Lung microvascular endothelial cell (primary cell): ENCODE data around the gene RPL10. TPM values are rescaled to one million over a fixed set of nuclear protein-coding genes. Genes with fewer than 3 reads are reported as not detected.
"Not testable (repeated sequence)": the region's sequence is repeated elsewhere in the genome, so short reads cannot be mapped to it uniquely, and the experiment has no call there.

Experiments
- DNase-seq, 2 donors: peaks; one replicate each; pipeline versions ENCODE4 v3.0.0 to v3.0.0-alpha.2; 2010; ENCODE audit warnings: low read depth in 2 of 2
- total RNA-seq: library from RNA; depleted of rRNA; stranded (reverse); fragments of >200 nt; gene quantifications from 2 replicates; pipeline ENCODE4 v1.2.1, GENCODE V29; 2014

The RPL10 gene
- total RNA-seq, 1 donor from 2014 or later, result 2,761 TPM

DNA sequence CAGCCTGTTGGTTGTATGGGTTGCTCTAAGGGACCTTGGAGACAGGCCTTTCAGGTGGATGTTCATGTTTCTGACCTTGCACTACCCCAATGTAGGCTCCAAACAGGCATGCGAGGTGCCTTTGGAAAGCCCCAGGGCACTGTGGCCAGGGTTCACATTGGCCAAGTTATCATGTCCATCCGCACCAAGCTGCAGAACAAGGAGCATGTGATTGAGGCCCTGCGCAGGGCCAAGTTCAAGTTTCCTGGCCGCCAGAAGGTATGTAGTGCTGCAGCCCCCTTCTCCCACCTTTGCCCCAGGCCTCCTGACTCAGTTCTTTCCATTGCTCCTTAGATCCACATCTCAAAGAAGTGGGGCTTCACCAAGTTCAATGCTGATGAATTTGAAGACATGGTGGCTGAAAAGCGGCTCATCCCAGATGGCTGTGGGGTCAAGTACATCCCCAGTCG lies 2.2 kb downstream of the RPL10 start:
- DNase-seq, result not testable (repeated sequence)

DNA sequence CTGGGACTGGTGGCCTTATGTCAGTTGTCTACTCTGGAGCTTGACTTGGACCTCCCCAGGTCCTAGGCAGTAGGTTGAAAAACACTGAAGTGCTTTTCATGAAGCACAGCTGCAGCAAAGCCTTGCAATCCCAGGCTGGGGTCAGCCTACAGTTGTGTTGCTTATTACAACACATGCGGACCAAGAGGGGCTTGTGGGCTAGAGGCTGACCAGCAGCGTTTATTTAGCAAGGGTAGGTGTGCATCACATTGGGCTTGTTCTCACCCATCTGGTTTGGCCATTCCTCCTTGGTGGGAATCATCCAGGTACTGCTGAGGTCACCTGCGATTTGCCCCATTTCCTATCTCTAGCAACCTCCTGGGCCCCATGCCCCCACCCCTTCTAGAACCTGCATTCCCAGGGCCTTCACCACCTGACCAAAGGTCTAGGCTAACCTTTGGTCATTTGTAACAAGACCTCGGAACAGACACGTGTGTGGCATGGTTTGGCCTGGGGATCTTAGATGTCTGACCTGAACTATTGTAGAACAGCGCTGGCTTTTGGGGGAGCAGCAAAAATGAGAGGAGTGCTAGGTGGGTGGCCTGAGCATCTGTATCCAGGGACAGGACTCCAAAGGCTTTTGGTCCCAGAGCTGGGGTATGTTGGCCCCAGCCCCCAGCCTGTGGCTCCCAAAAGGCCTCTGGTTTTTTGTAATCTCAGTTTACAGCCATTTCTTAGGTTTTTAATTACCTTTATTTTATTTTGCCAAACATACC lies 3.0 kb downstream of the RPL10 start:
- DNase-seq, result no peak

DNA sequence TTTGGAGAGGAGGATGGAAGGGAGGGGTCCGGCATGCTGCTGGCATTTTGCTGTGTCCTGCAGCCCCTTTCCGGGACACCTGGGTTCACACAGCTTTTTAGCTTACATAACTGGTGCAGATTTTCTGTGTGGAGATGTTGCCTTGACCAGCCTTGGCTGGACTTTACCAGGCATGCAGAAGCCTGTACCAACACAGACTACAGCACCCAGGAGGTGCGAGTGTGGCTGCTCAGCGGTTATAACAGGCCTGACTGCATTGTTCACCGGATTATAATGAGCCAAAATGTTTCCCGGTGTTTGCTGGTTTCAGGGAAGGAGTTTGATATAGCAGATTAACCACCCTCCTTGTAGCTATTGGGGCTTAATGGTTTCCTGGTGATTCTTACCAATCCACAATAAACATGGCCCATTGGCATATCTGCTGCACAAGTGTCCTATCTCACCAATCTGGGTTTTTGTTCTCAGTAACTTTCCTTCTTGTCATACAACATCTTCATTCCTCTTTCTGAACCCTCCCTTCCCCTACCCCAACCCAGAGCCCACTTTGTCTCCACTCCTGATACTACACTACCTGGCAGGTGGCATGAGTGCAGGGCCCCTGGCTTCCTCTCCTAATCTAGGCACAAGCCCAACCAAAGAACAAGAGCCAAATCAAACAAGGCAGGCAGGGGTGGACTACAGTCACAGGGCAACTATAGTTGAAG lies 3.9 kb downstream of the RPL10 start:
- peak in 1 of 2 donors; percentile 35 for DNase-seq

DNA sequence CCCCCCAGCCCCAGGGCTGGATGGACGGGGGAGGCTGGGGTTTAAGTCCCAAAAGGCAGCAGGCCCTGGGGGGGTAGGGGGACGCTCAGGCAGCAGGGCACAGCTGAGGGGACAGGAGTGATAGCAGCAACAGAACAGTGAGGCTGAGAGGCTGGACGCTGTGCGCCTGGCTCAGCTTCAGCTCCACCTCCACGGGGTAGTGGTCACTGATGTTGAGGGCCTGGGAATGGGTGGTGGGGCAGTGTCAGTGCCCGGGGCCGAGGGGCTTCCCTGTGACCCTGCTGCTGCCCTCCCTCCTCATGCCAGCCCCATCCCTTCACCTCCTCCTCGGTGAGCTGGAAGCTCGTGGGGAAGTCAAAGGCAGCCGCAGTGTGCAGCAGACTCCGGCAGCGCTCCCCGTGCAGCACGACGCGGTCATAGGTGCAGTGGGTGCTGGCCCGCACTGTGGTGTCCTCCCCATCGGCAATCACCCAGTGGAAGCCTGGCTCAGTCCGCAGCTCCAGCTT lies 4.5 kb downstream of the RPL10 start:
- DNase-seq, result no peak

DNA sequence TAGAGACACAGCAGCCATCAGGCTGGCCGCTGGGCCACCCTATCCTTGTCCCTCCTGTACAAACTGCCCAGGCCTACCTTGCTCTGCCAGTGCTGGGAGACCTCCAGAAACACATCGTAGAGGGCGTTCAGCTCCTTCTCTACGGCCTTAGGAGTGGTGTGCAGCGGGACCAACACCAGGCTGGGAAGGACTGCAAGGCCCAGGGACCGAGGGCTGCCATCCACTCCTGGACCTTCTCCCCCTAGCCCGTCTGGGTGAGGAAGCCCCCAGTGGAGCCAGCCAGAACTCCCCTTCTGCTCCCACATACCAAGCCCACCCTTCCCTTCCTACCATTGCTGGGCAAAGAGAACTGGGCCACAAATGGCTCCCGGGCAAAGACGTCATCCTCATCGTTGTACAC lies 5.0 kb downstream of the RPL10 start:
- DNase-seq, result no peak

DNA sequence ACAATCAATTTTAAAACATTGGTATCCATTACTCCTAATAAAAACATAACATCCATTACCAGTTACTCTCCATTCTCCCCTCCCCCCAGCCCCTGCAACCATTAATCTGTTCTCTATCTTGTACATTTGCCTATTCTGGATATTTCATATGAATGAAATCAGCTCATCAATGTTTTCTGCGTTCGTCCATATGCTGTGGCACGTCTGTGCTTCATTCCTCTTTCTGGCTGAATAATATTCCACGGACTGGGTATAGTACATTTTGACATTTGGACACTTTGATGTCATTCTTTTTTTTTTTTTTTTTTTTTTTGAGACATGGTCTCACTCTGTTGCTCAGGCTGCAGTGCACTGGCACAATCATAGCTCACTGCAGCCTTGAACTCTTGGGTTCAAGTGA lies 5.7 kb downstream of the RPL10 start:
- no peak for DNase-seq

DNA sequence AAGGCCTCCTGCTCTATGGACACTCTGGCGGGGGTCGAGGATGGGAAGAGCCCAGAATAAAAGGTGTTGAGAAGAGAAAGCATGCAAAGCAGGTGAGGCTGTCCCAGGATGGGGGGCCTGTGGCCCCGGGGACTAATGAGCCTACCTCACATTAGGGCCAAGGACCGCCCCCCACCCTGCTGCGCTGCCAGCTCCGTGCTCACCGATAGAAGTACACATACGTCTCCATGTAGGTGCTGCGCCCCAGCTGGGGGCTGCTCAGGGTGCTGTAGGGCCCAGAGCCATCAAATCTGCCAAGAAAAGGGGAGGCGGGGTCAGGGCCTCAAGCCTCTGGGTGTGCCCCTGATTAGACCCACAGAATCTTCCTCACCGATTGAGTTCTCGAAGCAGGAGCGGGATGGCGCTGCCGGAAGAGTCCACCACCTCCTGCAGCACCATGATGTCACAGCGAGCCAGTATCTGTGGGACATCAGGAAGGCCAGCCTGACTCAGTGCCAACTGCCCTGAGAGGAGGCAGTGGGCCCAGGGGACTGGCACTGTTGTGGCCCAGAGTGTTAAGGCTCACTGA lies 6.5 kb downstream of the RPL10 start:
- DNase-seq, result no peak

DNA sequence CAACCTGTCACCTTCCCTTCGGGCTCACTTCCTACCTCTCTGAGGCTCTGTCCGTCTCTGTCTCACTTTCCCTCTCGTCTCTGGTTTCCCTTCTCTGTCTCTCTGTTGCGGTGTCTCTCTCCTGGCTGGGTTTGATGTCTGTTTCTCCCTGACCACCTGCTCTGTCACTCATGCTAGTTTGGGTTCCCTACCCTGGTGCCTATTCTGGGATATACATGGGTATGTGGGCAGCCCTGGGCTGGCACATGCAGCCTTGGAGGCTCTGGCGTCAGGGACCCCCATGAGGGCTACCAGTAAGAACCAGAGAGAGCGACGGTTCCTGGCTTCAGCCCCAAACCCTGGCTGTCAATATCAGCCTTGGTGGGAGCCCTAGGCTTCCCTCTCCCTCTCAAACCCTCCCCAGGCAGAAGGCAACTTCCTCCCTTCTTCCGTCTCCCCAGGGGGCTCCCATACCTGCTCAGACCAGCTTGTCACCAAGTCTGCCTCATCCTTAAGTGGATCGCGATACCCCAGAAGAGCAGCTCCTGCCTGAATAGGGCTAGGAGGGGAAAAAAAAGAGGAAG lies 10.6 kb downstream of the RPL10 start:
- DNase-seq, result no peak

DNA sequence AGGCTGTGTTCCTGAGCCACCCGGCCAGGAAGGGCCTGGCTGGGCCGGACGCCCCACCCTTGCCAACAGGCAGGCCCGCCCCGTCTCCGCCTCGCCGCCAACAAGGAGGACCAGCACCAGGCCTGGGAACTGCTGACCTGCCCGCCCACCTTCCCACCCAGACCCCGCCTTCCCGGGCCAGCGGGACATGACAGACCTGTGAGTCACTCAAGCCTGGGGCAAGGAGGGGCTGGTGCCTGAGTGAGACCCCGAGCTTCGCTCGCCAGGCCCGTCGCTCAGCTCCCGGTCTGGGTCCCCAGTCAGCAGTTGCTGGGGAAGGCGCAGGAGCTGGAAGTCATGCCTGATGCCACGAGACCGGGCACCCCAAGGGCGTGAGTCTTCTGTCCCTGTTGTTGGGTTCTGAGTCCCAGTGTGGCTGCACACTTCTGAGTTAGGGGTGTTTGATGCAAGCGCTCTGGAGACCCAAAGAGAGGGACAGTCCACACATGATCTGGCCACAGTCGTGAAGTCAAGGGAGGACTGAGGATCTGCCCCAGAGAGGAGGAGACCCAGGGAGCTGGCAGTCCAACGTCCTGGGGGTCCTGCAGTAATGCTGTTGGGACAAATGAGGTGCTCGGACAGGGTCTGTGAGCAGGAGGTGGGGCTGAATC lies 11.2 kb downstream of the RPL10 start, which contains the start of gene DNASE1L1:
DNASE1L1 (minus strand) TSS at position 33 of the 650 bp plus-strand sequence. CDS start 3,686 bp downstream, outside the sequence.
- DNase-seq, result peak; percentile 82 to 92

DNA sequence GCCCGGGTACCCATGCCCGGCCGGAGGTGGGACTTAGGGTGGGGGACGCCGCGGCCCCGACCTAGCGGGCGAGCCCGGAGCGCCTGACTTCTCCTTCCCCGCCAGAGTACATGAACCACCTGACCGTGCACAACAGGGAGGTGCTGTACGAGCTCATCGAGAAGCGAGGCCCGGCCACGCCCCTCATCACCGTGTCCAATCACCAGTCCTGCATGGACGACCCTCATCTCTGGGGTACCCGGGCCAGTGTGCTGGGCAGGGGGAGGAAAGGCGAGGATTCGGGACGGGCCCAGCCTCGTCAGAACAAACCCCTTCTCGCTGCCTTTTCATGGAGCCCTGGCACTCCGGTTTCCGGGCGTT lies 13.8 kb downstream of the RPL10 start:
- peak; percentile 46 to 78 for DNase-seq

DNA sequence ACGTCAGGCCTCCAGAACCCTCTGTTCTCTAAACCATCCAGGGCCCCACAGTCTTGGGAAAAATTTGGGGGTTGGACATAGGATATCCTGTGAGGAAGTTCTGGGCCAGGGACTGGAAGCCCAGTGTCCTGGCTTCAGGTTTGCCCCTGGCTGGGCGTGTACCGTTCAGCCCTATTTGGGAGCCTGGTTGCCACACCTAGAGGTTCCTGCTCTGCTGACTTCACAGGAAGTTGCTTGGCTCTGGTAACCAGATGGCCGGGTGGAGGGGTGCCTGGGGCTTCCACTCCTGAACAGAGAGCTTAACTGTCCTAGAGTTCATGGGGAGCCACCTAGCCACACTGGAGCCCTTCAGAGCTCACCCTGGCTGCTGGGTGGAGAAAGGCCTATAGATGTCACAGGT lies 14.3 kb downstream of the RPL10 start:
- no peak for DNase-seq

DNA sequence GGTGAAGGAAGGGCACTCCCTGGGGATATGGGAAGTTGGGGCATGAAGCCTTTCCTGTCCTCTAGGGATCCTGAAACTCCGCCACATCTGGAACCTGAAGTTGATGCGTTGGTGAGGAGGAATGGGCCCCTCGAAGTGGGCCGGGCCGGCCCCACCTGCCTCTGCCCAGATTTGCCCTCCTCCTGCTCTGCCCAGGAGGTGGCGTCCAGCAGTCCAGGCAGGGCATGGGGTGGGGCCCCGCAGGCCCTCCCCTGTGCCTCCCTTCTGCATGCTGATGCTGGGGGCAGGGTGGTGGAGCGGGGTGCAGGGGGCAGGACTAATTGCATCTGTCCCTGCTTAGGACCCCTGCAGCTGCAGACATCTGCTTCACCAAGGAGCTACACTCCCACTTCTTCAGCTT lies 15.0 kb downstream of the RPL10 start:
- DNase-seq, result no peak

DNA sequence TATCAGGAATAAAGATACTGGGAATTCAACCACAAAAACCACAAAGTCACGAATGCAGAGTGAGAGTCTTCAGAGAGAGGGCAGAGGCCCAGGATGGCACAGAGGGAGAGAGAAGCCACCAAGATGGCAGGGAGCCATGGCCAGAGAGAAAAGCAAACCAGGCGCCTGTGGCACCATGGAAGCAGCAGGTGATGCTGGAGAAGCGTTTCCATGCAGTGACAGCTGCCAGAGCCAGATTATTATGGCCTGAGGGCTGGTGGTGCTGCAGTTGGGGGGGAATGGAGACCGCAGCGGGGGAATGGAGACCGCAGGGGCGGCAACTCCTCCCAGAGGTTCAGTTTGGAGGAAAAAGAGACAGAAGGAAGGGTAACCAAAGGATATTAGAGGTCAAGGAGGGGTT lies 19.0 kb downstream of the RPL10 start:
- DNase-seq, result no peak

DNA sequence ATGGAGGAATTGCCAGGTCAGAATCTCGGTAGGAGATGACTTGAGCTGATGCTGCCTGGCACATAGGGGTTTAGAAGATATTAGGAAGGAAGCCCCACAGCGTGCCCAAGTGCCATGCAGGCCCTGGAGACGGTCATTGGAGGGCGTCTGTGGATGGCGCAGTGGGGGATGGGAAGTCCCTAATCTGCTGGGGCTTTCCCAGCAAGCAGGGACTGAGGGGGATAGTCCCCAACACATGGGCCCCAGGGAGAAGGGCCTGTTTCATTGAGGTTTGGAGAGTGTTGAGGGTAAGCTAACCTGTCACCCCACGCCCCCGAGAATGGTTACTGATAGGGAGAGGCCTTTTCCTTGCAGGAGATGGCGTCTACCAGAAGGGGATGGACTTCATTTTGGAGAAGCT lies 21.0 kb downstream of the RPL10 start:
- DNase-seq, result no peak

DNA sequence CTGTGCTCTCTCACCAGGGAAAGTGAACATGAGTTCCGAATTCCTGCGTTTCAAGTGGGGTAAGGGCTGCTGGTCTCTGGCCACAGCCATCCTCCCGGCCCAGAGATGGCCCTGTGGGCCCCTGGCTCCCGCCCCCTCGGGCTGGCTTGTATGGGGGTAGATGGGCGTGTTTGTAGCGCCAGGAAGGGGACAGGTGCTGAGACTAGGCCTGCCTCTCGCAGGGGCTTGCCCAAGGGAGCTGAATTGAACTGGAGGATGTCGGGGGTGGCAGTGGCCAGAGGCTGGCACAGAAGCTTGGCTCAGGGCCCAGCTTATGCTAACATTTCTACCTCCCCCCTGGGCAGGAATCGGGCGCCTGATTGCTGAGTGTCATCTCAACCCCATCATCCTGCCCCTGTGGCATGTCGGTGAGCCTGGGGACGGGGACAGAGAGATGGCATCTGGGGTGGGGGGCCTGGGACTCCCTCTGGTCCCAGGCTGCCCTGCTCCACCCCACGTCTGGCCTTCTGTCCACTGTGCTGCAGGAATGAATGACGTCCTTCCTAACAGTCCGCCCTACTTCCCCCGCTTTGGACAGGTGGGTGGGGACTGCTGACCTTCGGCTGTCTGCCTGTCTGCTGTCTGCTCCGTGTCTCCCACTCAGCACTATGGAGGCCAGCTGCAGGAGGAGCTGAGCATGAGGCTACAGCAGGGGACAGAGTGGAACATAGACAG lies 21.7 kb downstream of the RPL10 start:
- peak; percentile 48 to 82 for DNase-seq

DNA sequence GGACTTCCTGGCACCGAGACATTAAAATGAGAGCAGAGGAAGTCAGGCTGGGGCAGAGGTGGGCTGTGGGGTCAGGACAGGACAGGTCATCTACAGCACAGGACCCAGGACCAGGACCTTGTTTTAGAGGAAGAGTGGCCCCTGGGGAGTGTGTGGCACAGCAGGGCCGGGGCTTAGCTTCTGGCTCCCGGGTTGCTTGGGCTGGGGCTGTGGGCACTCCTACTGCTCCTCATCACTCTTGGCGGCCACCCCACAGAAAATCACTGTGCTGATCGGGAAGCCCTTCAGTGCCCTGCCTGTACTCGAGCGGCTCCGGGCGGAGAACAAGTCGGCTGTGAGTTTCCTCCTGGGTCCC lies 22.2 kb downstream of the RPL10 start:
- no peak for DNase-seq

DNA sequence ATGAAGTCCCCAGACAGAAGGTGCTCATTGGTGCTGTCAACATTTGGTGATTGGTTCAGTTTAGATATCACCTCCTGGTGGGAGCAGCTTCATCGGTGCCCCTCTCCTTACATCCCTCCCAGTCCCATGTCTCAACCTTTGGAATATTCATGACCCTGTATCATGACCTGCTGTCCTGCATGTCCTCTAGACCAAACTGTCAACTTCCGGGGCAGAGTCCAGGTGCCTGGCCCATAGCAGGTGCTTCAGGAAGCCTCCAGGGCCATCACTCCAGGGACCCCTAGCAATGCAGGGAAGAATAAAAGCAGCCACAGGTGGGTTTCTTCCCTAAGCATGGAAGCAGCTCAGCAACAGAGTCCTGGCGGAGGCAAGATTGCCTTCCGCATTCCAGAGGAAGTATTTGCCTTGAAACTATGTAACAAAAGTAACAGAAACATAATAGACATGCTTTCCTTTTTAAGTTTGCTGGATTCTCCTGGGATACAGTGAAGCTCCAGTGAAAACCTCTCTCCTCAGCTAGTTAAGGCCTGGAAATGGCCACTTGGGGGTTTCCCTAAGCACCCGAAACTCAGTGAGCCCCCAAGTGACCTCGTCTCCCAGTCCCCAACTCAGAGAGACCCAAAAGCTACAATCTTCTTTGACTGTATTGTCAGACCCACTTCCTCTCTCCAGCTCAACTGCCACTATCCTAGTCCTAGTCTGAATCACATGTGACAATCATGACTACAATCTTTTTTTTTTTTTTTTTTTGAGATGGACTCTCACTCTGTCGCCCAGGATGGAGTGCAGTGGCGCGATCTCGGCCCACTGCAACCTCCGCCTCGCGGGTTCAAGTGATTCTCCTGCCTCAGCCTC lies 29.0 kb downstream of the RPL10 start:
- no peak for DNase-seq

DNA sequence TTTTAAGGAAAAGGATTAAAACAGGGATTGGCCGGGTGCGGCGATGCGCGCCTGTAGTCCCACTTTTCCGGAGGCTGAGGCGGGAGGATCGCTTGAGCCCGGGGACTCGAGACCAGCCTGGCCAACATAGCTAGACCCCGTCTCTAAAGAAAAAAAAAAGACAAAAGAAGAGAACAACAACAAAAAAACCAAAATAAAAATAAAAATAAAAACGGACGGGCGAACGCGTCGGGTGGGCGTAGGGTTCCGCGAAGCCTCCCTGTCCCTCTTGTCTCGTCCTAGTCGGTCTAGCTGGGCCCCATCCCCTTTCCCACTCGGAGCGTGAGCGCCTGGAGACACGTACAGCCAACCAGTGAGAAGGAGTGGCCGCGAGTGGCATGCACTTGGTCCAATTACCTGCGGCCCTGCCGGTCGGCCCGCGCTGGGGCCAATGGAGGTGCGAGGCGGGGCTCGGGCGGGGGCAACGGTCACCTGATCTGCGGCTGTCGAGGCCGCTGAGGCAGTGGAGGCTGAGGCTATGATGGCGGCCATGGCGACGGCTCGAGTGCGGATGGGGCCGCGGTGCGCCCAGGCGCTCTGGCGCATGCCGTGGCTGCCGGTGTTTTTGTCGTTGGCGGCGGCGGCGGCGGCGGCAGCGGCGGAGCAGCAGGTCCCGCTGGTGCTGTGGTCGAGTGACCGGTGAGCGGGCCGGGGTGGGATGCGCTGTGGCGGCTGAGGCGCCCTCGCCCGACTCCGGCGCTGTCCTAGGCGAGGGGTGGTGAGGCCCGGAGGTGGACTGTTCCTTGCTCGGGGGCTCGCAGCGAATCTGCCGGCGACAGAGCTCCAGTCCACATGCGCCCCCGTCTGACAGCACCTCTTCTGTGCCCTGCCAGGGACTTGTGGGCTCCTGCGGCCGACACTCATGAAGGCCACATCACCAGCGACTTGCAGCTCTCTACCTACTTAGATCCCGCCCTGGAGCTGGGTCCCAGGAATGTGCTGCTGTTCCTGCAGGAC lies 30.3 kb downstream of the RPL10 start, which contains the start of gene ATP6AP1:
ATP6AP1 (plus strand) TSS at position 502 of the 996 bp plus-strand sequence; CDS start at position 518, 16 bp downstream.
- peak; percentile 95 to 96 for DNase-seq

DNA sequence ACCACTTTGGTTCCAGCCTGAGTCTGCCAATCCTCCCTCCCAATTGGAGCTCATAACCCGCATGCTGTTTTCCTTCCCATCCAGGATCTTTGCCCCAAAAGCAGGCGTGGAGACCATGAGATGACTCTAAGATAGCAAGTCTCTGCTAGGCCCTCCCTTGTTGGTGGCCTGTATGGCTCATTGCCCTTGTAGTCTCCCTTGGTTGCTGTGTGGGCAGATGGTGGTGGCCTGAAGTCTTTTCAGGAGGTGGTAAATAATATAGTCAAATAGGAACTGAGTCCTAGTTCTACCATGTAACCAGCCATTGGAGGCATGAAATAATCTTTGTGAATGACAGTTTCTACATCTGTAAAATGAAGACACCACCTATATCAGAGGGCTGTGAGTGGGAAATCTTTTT lies 31.5 kb downstream of the RPL10 start:
- no peak for DNase-seq
